ENCODE results near the gene BAZ2B. TPM values are rescaled to one million over a fixed set of nuclear protein-coding genes. Genes with fewer than 3 reads are reported as not detected.
A peak's percentile ranks its signal among the peaks of the same experiment; 100 is the strongest.

The BAZ2B gene
- total and polyA plus RNA-seq, 9 of the 15 experiments (the other 6 are each of a cell fraction or from before 2014, with no cell fraction given), result 7.5 to 38.6 (median 19.8) TPM

DNA sequence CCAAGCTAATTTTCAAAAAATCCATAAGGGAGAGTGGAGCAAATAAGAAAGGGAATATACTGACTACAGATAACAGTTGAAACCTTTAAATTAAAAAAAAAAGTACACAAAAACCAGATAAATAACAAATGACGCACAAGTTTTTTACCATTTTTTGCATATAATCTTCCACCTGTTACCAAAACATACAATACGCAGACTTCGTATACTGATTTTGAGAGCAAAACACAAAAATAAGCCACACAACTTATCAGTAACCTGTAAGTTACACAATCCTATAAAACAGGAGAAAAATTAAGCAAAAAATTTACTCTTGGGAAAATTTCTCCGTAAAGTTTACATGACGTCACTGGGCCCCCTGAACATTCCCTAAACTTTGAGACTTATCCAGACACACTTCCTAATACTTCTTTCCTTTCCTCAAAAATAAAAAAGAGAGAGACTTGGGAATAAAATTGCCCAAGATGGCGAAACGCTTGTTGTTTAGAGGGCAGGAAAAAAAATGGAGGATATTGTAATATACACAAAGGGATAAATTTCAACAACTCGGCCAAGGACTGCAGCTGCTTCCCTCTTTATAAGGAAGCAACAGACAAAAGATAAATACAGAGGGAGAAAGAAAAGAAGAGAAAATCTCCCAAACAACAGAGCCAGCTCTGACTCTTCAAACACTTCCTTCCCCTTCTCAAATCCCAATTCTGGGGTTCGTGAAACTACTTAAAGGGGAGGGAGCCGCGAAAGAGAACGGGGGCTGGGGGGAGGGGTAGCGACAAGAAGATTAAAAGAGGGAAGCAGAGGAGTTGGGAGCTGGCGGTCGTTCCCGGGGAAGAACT lies 1.6 kb downstream of the BAZ2B start (continued):
- peak; percentile 55 for TF ChIP-seq CREM (IDR thresholded peaks at IDR 0.05; ENCODE audit: low read depth)
- no peak for TF ChIP-seq CBFB (CRISPR knock-in tag; IDR thresholded peaks at IDR 0.05)
- no peak for TF ChIP-seq ELF4 (CRISPR knock-in tag; IDR thresholded peaks at IDR 0.05)
- no peak for TF ChIP-seq FOXA1 (IDR thresholded peaks at IDR 0.05; ENCODE audit: borderline replicate concordance)
- TF ChIP-seq POLR3A (IDR thresholded peaks at IDR 0.05; ENCODE audit: borderline replicate concordance, extremely low read depth, insufficient read depth, insufficient read length), result no peak
- TF ChIP-seq, protein P1, sequence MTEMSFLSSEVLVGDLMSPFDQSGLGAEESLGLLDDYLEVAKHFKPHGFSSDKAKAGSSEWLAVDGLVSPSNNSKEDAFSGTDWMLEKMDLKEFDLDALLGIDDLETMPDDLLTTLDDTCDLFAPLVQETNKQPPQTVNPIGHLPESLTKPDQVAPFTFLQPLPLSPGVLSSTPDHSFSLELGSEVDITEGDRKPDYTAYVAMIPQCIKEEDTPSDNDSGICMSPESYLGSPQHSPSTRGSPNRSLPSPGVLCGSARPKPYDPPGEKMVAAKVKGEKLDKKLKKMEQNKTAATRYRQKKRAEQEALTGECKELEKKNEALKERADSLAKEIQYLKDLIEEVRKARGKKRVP (CRISPR knock-in tag; IDR thresholded peaks at IDR 0.05), result peak; percentile 29; the same call in 1 of the 2 replicates
- no peak for TF ChIP-seq RBM22 (IDR thresholded peaks at IDR 0.05; ENCODE audit: low read depth, low read length, poor library complexity, severe bottlenecking)
- peak; percentile 64; the same call in 1 of the 2 replicates for TF ChIP-seq ZBTB17 (CRISPR knock-in tag; IDR thresholded peaks at IDR 0.05)
- TF ChIP-seq TEAD1 (CRISPR knock-in tag; IDR thresholded peaks at IDR 0.05), result 0 out of 4 replicates have a peak, but pooled peaks of 1 of the 2 experiments have one; percentile 67
- TF ChIP-seq, protein P2, sequence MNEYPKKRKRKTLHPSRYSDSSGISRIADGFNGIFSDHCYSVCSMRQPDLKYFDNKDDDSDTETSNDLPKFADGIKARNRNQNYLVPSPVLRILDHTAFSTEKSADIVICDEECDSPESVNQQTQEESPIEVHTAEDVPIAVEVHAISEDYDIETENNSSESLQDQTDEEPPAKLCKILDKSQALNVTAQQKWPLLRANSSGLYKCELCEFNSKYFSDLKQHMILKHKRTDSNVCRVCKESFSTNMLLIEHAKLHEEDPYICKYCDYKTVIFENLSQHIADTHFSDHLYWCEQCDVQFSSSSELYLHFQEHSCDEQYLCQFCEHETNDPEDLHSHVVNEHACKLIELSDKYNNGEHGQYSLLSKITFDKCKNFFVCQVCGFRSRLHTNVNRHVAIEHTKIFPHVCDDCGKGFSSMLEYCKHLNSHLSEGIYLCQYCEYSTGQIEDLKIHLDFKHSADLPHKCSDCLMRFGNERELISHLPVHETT (CRISPR knock-in tag; conservative IDR thresholded peaks at IDR 0.05 in 1 of 2, IDR thresholded peaks at IDR 0.05 in 1 of 2), result peak in 1 of 2 experiments; percentile 83; a peak in 2 of 4 replicates
- TF ChIP-seq TCFL5 (CRISPR knock-in tag; conservative IDR thresholded peaks at IDR 0.05), result no peak
- no peak for TF ChIP-seq LARP7 (IDR thresholded peaks at IDR 0.05)
- TF ChIP-seq BHLHE40 (IDR thresholded peaks at IDR 0.05; ENCODE audit: low read length), result no peak
- no peak for TF ChIP-seq NR2C2 (CRISPR knock-in tag; IDR thresholded peaks at IDR 0.05)
- TF ChIP-seq NR2C2 (tag; IDR thresholded peaks at IDR 0.05), result 0 out of 2 replicates have a peak, but pooled peaks have one; percentile 24
- TF ChIP-seq KLF6 (CRISPR knock-in tag; IDR thresholded peaks at IDR 0.05; ENCODE audit: borderline replicate concordance), result peak; percentile 51; the same call in 1 of the 2 replicates
- TF ChIP-seq ZNF354B (CRISPR knock-in tag; IDR thresholded peaks at IDR 0.05), result 0 out of 2 replicates have a peak, but pooled peaks have one; percentile 27
- peak; percentile 82 for TF ChIP-seq TAF7 (tag; IDR thresholded peaks at IDR 0.05)
- TF ChIP-seq PTRF (tag; IDR thresholded peaks at IDR 0.05), result peak; percentile 78
- TF ChIP-seq, protein P3, sequence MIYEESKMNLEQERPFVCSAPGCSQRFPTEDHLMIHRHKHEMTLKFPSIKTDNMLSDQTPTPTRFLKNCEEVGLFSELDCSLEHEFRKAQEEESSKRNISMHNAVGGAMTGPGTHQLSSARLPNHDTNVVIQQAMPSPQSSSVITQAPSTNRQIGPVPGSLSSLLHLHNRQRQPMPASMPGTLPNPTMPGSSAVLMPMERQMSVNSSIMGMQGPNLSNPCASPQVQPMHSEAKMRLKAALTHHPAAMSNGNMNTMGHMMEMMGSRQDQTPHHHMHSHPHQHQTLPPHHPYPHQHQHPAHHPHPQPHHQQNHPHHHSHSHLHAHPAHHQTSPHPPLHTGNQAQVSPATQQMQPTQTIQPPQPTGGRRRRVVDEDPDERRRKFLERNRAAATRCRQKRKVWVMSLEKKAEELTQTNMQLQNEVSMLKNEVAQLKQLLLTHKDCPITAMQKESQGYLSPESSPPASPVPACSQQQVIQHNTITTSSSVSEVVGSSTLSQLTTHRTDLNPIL (CRISPR knock-in tag; IDR thresholded peaks at IDR 0.05), result peak; percentile 73; the same call in 1 of the 2 replicates
- TF ChIP-seq CTBP1 (IDR thresholded peaks at IDR 0.05; ENCODE audit: borderline replicate concordance), result no peak
- peak; percentile 60; the same call in 1 of the 2 replicates for TF ChIP-seq ZNF197 (CRISPR knock-in tag; IDR thresholded peaks at IDR 0.05; ENCODE audit: low read depth)
- peak; percentile 84 for TF ChIP-seq BRD9 (IDR thresholded peaks at IDR 0.05; ENCODE audit: low read depth, partially characterized antibody)
- TF ChIP-seq PURB (CRISPR knock-in tag; IDR thresholded peaks at IDR 0.05; ENCODE audit: low read depth), result no peak
- TF ChIP-seq ZNF766 (CRISPR knock-in tag; conservative IDR thresholded peaks at IDR 0.05), result peak; percentile 88

Measured in K562 (cell line).